ENCODE data around the gene URB1.
"Not testable (repeated sequence)": the region's sequence is repeated elsewhere in the genome, so short reads cannot be mapped to it uniquely, and the experiment has no call there.

URB1 gene, protein sequence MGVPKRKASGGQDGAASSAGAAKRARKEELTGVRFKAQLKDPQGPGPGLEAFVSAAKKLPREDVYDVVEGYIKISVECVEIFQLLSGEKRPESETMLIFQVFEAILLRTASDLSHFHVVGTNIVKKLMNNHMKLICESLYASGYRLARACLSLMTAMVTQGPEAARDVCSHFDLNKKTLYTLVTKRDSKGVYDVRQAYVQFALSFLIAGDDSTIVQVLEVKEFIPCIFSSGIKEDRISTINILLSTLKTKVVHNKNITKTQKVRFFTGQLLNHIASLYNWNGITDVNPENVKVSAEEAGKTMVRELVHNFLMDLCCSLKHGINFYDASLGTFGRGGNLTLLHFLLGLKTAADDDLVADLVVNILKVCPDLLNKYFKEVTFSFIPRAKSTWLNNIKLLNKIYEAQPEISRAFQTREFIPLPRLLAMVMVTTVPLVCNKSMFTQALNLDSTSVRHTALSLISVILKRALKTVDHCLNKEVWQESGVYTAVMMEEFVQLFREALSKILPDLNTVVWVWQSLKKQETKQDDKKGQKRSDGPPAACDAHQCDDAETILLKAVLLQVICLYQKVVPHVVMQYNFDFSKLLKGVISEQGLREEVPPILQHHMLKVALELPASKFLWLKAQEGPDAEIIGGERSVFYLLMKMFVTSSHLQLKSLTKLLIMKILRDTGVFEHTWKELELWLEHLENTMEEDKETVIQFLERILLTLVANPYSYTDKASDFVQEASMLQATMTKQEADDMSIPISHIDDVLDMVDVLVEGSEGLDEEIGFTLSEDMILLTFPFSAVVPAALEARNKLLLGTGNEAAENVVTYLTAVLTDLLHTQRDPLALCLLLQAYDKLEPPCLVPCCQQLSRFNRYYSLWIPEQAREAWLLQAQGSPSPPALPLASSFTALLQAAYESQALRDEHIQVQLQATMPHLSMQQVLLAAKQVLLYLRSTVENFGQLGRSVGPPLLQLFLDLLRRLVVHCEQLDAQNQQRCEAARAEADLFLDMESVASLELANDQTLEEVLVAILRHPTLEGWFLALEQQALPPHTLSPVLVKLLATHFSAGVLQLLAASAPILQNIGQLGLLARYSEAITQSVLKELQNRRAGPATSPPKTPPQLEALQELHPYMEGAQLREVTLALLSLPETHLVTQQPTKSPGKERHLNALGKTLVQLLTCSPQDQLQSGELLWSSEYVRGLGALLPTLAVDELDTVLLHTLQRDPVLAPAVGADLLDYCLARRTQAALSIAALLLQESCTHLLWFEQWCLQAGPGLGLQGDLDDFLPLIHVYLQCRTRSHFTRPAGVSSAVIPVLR (N-terminal part only)

DNA sequence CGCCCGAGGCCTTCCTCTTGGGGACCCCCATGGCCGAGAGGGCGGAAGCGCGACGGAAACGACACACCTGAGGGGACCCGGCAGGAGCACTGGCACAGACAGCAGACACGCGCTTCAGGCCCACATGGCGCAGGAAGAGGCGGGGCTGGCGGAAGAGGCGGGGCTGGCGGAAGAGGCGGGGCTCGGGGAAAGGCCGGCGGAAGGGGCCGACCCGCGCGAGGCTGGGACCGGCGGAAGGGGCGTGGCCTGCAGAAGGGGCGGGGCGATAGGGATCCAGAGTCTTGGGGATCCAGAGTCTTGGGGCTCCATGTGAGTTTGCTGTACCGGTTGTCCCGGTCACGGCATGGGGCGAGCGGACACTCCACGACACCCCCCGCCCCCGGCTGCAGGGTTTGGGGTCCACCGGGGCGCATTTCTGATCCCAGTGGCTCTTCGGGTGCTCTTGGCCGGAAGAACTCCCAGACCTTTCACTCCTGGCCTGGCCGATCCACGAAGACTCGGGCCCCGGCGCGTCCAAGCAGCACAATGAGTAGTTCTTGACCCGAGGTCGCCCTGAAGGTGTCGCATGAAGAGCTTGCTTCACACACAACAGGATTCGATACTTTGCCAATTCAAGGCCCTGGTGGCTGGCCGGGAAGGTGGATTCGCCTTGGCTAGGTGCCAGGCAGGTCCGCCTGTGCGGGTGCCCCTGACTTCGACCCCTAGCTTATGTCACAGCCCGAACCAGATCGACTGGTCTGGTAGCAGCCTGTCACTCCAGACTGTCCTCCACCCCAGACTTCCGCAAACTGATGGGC, at the start of gene URB1:
TSS of gene URB1 (minus strand) at position 133 of the 797 bp plus-strand sequence. CDS start at position 31, 102 bp downstream.
- H3K4me3 ChIP-seq (ENCODE audit: low read length) = peak within 1 kb of the TSS; percentile 89
- peaks cover 7% of the 10 kb centered on the region for H3K4me1 ChIP-seq (ENCODE audit: control insufficient read depth, insufficient read depth, low read length)
- no peaks in the 10 kb centered on the region for H3K36me3 ChIP-seq (ENCODE audit: control insufficient read depth, insufficient read depth, low read length)
- peak within 1 kb of the TSS; percentile 59 for H3K27ac ChIP-seq (ENCODE audit: low read depth, low read length)
- H3K9ac ChIP-seq (ENCODE audit: low read length) = peak within 1 kb of the TSS; percentile 38
- no peaks in the 10 kb centered on the region for H3K27me3 ChIP-seq (ENCODE audit: control insufficient read depth, insufficient read depth, low read length)

DNA sequence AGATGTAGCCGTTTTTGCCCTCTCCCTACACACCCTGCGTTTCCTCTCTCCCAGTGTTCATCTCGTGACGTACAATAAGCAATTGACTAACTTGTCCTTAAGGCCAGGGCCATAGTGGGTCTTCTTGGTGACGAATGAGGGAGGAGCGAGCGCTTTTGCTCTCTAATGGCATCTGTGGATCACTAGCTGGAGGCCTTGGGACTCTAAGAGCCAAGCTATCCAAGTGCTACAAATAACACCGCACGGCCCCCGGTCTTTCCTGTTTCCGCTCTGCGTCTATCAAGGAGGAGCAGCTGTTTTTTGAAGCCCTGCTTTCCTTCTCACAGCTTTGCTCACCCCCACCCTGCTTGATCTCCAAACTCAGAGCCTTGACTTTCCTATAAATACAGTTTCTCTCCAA, 44.9 kb upstream of the URB1 start:
- Histone ChIP-seq H3K9ac (ENCODE audit: low read length) (no peak overlapping the region), H3K27ac (ENCODE audit: low read depth, low read length) (no peak overlapping the region), H3K36me3 (ENCODE audit: control insufficient read depth, insufficient read depth, low read length) (no peaks in the 10 kb centered on the region), H3K4me1 (ENCODE audit: control insufficient read depth, insufficient read depth, low read length) (no peaks in the 10 kb centered on the region), H3K27me3 (ENCODE audit: control insufficient read depth, insufficient read depth, low read length) (no peaks in the 10 kb centered on the region), H3K4me3 (ENCODE audit: low read length) (no peak overlapping the region)

DNA sequence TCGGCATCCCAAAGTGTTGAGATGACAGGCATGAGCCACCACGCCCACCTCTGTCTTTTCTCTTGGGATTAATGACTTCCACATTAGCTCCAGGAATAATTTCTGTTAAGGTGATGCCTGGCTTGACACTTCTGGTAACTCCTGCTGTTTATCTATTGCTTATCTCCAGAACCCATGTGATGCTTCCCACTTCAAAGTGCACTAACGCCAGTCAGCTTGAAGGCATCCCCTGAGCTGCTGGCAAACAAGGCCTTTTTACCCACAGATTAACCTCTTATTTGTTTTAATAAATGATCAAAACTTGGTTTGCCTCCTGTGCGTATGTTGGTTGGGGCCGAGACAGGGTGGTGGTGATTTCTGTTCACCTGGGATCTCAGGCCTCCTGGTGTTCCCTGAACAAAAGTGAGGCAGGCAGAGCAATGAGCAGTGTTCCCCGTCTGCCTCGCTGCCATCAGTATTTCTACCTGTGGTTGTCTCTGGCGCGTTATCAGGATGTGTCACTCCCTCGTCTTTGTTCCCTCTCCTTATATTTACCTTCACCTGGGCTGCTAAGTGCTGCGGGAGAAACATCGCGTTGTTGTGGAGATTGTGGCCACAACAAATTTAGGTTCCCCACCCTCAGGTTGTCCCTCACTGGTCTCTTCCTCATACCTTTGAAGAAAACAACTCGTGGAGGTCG, 40.3 kb upstream of the URB1 start:
- not testable (repeated sequence) for H3K4me1 ChIP-seq (ENCODE audit: control insufficient read depth, insufficient read depth, low read length); H3K4me3 ChIP-seq (ENCODE audit: low read length); H3K9ac ChIP-seq (ENCODE audit: low read length); H3K27ac ChIP-seq (ENCODE audit: low read depth, low read length); H3K36me3 ChIP-seq (ENCODE audit: control insufficient read depth, insufficient read depth, low read length); H3K27me3 ChIP-seq (ENCODE audit: control insufficient read depth, insufficient read depth, low read length)

DNA sequence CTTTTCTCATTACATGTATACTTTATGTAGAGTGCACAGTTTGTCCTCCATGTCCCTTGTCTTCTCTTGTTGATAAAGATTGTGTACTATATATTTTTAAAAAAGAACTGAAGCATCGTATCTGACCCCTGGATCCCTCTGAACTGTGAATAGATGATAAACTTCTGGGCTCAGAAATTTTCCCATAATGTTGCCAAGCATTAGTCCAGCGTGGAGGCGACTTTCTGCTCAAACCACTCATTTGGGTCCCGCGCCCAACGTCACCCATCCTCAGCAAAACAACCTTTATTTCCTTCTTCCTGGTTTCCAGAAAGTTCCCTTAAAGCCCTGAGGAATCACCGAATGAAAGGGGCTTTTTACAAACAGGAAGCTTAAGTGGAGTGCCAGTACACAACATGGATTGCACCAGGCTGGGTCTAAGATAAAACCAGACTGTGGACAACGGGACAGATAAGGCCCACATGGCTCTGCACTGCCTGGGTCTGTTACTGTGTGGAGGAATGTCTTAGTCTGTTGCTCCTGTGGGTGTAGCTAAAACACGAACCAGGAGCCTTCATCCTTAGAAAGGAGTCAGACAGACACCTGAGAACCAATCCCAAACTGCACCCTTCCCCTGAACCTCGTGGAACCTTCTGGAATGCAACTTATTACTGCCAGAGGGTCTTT, 35.3 kb upstream of the URB1 start:
- Histone ChIP-seq H3K27me3 (ENCODE audit: control insufficient read depth, insufficient read depth, low read length) (no peaks in the 10 kb centered on the region), H3K36me3 (ENCODE audit: control insufficient read depth, insufficient read depth, low read length) (no peaks in the 10 kb centered on the region), H3K9ac (ENCODE audit: low read length) (no peak overlapping the region), H3K4me3 (ENCODE audit: low read length) (no peak overlapping the region), H3K4me1 (ENCODE audit: control insufficient read depth, insufficient read depth, low read length) (no peaks in the 10 kb centered on the region), H3K27ac (ENCODE audit: low read depth, low read length) (no peak overlapping the region)

DNA sequence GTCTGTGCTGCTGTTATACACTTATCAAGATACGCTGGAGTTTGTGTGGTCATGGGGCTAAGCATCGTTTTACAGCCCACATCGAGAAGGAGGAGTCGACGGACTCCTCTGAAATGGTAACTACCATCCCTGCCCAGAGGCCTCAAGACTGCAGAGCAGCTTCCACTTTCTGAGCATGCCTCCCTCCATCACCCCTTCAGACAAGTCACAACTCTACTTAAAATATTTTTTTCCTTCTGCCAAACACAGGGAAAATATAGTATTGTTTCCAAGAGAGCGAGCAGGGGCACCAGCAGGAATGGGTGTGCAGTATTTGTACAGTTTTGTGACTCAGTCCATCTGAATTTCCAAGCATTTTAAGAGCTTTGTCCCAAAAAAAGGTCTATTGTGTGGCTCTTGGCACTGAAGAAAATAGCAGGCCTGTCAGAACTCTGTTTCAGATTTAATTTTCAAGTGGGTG, 33.8 kb upstream of the URB1 start:
- no peak overlapping the region for H3K4me3 ChIP-seq (ENCODE audit: low read length)
- no peak overlapping the region for H3K9ac ChIP-seq (ENCODE audit: low read length)
- H3K4me1 ChIP-seq (ENCODE audit: control insufficient read depth, insufficient read depth, low read length) = no peaks in the 10 kb centered on the region
- H3K27me3 ChIP-seq (ENCODE audit: control insufficient read depth, insufficient read depth, low read length) = no peaks in the 10 kb centered on the region
- no peak overlapping the region for H3K27ac ChIP-seq (ENCODE audit: low read depth, low read length)
- no peaks in the 10 kb centered on the region for H3K36me3 ChIP-seq (ENCODE audit: control insufficient read depth, insufficient read depth, low read length)

DNA sequence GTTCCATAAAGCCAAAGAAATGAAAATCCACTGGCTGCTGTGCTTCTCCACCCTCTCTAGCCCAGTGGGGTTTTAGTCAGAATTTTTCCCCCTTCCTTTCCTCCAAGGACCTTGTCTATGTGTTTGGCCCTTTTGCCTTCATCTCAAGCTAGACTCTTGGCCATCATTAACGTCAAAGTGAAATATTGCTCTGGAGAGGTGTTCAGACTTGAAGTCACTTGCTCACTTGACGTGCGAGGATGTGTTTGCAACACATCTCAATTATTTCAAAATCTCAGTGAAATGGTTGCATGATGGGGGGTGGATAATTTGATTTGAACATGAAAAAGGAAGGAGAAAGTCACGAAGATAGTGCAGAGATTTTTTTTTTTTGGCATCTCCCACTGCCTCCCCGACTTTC, 33.3 kb upstream of the URB1 start:
- no peak overlapping the region for H3K4me3 ChIP-seq (ENCODE audit: low read length)
- no peaks in the 10 kb centered on the region for H3K4me1 ChIP-seq (ENCODE audit: control insufficient read depth, insufficient read depth, low read length)
- H3K27me3 ChIP-seq (ENCODE audit: control insufficient read depth, insufficient read depth, low read length) = no peaks in the 10 kb centered on the region
- H3K9ac ChIP-seq (ENCODE audit: low read length) = no peak overlapping the region
- H3K27ac ChIP-seq (ENCODE audit: low read depth, low read length) = no peak overlapping the region
- no peaks in the 10 kb centered on the region for H3K36me3 ChIP-seq (ENCODE audit: control insufficient read depth, insufficient read depth, low read length)

DNA sequence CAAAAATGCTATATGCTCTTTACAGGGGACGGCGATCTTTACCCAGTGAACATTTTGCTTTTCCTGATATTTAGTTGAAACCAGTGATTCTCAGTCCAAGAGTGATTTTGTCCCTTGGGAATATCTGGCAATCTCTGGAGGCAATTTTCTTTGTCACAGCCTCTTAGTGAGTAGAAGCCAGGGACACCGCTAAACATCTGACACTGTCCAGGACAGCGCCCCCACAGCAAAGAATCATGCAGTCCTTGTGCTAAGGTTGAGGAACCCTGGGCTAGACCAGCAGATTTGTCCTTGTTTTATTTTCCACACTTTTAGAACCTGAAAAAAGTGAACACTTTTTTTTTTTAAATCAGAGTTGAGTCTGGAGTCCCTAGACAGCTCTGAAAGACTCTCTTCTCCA, 32.8 kb upstream of the URB1 start:
- H3K27me3 ChIP-seq (ENCODE audit: control insufficient read depth, insufficient read depth, low read length) = no peaks in the 10 kb centered on the region
- no peaks in the 10 kb centered on the region for H3K36me3 ChIP-seq (ENCODE audit: control insufficient read depth, insufficient read depth, low read length)
- no peaks in the 10 kb centered on the region for H3K4me1 ChIP-seq (ENCODE audit: control insufficient read depth, insufficient read depth, low read length)
- H3K27ac ChIP-seq (ENCODE audit: low read depth, low read length) = no peak overlapping the region
- H3K9ac ChIP-seq (ENCODE audit: low read length) = no peak overlapping the region
- no peak overlapping the region for H3K4me3 ChIP-seq (ENCODE audit: low read length)

DNA sequence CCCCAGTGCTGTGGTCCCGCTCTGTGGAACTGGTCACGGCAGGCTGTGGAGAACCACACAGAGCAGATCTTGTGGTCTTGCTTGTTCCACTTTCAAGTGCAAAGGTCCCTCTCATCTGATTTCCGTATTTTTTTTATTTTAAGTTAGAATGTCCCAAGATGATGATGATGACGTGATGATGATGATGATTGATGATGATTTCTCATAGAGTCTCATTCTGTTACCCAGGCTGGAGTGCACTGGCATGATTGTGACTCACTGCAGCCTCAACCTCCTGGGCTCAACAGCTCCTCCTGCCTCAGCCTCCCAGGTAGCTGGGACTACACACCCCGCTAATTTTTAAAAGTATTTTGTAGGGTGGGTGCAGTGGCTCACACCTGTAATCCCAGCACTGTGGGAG, 31.9 kb upstream of the URB1 start:
- no peak overlapping the region for H3K4me3 ChIP-seq (ENCODE audit: low read length)
- no peaks in the 10 kb centered on the region for H3K27me3 ChIP-seq (ENCODE audit: control insufficient read depth, insufficient read depth, low read length)
- no peak overlapping the region for H3K27ac ChIP-seq (ENCODE audit: low read depth, low read length)
- H3K4me1 ChIP-seq (ENCODE audit: control insufficient read depth, insufficient read depth, low read length) = no peaks in the 10 kb centered on the region
- H3K9ac ChIP-seq (ENCODE audit: low read length) = no peak overlapping the region
- no peaks in the 10 kb centered on the region for H3K36me3 ChIP-seq (ENCODE audit: control insufficient read depth, insufficient read depth, low read length)

DNA sequence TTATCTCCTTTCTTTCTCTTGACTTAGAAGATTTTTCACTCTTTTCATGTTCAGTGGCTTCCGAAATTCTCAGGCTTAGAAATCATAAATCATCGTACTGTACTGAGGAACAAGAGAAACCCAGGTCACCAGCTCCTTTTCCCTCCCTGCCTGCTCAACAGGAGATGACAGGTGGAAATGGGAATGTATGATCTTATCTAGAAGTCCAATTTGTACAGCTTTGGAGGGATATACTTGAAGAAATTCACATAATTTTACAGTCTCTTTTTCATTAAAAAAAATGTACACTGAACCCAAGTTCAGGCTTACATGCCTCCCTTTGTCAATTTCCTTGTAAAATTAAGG, 31.4 kb upstream of the URB1 start:
- H3K9ac ChIP-seq (ENCODE audit: low read length) = no peak overlapping the region
- H3K36me3 ChIP-seq (ENCODE audit: control insufficient read depth, insufficient read depth, low read length) = no peaks in the 10 kb centered on the region
- H3K4me3 ChIP-seq (ENCODE audit: low read length) = no peak overlapping the region
- no peak overlapping the region for H3K27ac ChIP-seq (ENCODE audit: low read depth, low read length)
- H3K4me1 ChIP-seq (ENCODE audit: control insufficient read depth, insufficient read depth, low read length) = no peaks in the 10 kb centered on the region
- H3K27me3 ChIP-seq (ENCODE audit: control insufficient read depth, insufficient read depth, low read length) = no peaks in the 10 kb centered on the region

DNA sequence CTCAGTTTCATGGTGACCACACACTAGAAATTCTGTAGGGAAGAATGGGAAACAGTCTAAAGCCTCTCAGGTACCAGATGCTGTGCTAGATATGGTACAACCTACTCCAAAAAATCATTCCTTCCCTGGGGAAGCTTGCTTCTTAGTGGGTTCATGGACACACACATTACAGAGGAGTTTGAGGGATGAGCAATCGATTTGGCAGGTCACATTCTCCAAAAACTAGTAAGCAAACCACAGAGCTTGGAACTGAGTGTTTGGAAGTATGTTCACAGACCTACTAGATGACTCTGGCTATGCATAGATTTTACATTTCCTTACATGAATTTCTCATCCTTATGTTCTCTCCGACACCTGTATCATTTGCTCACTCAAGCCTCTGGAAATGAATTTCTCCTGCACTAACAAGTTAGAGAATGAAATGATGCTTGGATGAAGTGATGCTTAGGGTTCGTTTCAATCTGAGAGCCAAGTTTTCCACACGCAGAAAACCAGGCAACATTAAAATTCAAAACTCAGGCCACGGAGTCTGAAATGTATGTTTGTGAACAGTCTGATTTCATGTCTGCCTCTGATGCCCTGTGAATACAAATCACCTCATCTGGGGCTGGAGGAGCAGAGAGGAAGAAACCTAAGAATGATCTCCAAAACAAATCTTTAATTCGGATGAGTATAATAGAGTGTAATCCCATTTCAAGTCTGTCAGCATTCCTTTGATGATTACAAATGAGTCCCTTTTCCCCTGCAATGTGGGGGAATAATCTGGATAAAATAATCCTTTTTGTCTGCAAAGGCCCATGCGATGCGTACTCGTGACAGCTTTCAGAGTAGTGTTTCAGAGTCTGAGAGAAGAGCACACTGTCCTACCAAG, 30.7 kb upstream of the URB1 start:
- H3K4me1 ChIP-seq (ENCODE audit: control insufficient read depth, insufficient read depth, low read length) = no peaks in the 10 kb centered on the region

More for the DNA sequence above, 30.7 kb upstream of the URB1 start:
- Histone ChIP-seq H3K27ac (ENCODE audit: low read depth, low read length) (no peak overlapping the region), H3K27me3 (ENCODE audit: control insufficient read depth, insufficient read depth, low read length) (no peaks in the 10 kb centered on the region), H3K4me3 (ENCODE audit: low read length) (no peak overlapping the region), H3K9ac (ENCODE audit: low read length) (no peak overlapping the region), H3K36me3 (ENCODE audit: control insufficient read depth, insufficient read depth, low read length) (no peaks in the 10 kb centered on the region)

All from rectal smooth muscle tissue (tissue), 1 donor.